ENCODE measurements around the gene PTPRK.

PTPRK gene

DNA sequence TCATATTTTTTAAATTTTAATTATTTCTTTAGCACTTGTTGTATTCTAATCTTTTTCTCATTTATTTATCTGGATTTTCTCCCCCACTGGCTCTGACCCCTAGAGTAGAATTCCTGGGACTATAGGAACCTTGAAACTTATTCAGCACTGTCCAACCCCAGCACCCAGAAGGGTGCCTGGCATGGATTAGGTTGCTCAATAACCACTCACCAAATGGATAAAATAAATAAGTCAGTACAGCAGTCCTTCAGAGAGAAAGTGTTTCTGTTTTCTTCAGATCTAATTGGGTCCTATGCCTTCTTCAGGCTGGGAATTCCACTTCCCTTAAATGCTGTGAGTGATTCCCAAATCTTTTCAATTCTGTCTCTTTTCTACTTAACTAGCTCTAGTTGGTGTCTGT lies 206.2 kb downstream of the PTPRK start:
- H3K4me3 Mint-ChIP-seq = no peak overlapping the region
- H3K4me1 Mint-ChIP-seq = no peaks in the 10 kb centered on the region
- H3K27ac Mint-ChIP-seq = no peak overlapping the region
- no peaks in the 10 kb centered on the region for H3K9me3 Mint-ChIP-seq
- TF ChIP-seq, protein P1, sequence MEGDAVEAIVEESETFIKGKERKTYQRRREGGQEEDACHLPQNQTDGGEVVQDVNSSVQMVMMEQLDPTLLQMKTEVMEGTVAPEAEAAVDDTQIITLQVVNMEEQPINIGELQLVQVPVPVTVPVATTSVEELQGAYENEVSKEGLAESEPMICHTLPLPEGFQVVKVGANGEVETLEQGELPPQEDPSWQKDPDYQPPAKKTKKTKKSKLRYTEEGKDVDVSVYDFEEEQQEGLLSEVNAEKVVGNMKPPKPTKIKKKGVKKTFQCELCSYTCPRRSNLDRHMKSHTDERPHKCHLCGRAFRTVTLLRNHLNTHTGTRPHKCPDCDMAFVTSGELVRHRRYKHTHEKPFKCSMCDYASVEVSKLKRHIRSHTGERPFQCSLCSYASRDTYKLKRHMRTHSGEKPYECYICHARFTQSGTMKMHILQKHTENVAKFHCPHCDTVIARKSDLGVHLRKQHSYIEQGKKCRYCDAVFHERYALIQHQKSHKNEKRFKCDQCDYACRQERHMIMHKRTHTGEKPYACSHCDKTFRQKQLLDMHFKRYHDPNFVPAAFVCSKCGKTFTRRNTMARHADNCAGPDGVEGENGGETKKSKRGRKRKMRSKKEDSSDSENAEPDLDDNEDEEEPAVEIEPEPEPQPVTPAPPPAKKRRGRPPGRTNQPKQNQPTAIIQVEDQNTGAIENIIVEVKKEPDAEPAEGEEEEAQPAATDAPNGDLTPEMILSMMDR (IDR thresholded peaks at IDR 0.05; ENCODE audit: unreplicated experiment in 3 of 3) = no peak
- H3K36me3 Mint-ChIP-seq (ENCODE audit: low read depth) = no peaks in the 10 kb centered on the region
- no peaks in the 10 kb centered on the region for H3K27me3 Mint-ChIP-seq (ENCODE audit: low read depth)

DNA sequence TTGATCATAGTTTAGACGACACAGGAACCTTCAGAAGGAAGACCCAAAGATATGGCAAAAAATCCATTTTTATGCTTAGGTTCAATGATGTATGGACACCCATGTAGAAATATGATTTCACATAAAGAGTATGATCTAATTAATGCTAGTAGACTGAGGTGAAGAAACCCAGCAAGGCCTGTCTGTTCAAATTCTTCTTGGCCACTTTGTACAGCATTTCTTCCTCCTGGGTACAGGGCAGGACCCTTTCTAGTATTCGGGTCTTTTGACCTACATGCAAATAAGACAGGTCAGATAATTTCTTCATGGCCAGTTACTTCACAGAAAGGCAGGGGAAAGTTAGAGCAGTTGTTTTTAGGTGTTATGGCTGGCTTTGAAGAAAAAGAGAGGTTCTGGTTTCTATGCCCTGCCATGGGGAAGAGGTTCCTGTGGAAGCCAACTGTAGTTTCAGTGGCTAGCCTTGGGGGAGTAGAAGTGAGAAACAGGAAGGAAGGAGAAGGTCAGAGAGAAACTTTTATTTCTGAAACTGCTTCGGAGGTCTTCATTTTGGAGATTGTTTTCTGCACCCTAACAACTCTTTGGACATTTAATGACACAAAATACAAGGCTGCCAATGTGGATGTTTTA lies 208.3 kb downstream of the PTPRK start:
- Mint-ChIP-seq H3K36me3 (ENCODE audit: low read depth) (no peaks in the 10 kb centered on the region), H3K9me3 (no peaks in the 10 kb centered on the region), H3K4me3 (no peak overlapping the region), H3K27ac (no peak overlapping the region), H3K27me3 (ENCODE audit: low read depth) (no peaks in the 10 kb centered on the region), H3K4me1 (no peaks in the 10 kb centered on the region)
- TF ChIP-seq, protein P1 (IDR thresholded peaks at IDR 0.05; ENCODE audit: unreplicated experiment in 3 of 3) = no peak

DNA sequence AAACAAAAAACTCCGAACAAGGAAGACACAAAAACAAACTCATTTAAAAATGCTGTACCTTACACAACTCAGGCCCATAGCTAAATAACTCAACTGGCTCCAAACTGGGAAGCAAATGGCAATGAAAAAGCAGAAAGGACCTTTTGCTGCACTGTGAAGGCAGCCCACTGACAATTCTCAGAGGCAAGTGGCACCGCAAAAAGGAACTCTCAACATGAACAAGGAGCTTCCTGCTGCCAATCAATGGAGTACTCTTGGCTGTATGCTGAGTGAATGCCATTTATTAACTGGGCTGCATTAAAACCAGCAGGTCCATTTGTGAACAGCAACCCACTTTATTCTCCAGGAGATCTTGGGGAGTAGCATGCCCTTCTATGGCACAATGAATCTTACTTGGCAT lies 209.9 kb downstream of the PTPRK start:
- Mint-ChIP-seq H3K27me3 (ENCODE audit: low read depth) (no peaks in the 10 kb centered on the region), H3K9me3 (no peaks in the 10 kb centered on the region), H3K36me3 (ENCODE audit: low read depth) (no peaks in the 10 kb centered on the region), H3K4me1 (no peaks in the 10 kb centered on the region), H3K27ac (no peak overlapping the region), H3K4me3 (no peak overlapping the region)
- TF ChIP-seq, protein P1 (IDR thresholded peaks at IDR 0.05; ENCODE audit: unreplicated experiment in 3 of 3) = no peak

DNA sequence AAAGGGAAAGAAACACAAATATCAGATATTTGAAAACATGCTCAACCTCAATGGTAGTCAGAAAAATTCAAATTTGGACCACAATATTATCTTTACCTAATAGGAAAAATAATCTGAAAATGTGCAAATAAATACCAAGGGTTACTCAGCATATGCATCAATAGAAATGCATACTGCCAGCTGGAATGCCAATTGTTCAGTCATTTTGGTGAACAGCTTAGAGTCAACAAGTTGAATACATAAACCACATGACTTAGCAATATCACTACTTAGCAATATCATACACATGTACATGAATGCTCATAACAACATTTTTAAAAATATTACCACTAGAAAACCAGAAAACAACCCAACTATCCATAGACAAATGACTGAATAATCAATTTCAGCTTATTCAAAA lies 212.7 kb downstream of the PTPRK start:
- TF ChIP-seq, protein P1 (IDR thresholded peaks at IDR 0.05; ENCODE audit: unreplicated experiment in 3 of 3) = no peak
- no peak overlapping the region for H3K27ac Mint-ChIP-seq
- H3K27me3 Mint-ChIP-seq (ENCODE audit: low read depth) = no peaks in the 10 kb centered on the region
- peaks cover 7% of the 10 kb centered on the region for H3K36me3 Mint-ChIP-seq (ENCODE audit: low read depth)
- peaks cover 5% of the 10 kb centered on the region for H3K9me3 Mint-ChIP-seq
- no peak overlapping the region for H3K4me3 Mint-ChIP-seq
- no peaks in the 10 kb centered on the region for H3K4me1 Mint-ChIP-seq

DNA sequence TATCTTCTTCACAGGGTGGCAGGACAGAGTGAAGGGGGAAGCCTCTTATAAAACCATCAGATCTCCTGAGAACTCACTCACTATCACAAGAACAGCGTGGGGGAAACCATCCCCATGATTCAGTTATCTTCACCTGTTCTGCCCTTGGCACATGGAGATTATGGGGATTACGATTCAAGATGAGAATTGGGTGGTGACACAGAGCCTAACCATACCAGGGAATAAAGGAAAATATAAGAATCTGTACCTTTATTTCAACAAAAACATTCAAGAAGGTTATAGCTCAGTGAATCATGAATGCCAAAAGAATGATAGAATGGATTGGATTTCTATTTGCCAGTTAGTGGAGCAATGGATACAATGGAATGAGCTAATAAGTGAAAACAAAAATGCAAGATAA lies 214.4 kb downstream of the PTPRK start:
- H3K27me3 Mint-ChIP-seq (ENCODE audit: low read depth) = no peaks in the 10 kb centered on the region
- TF ChIP-seq, protein P1 (IDR thresholded peaks at IDR 0.05; ENCODE audit: unreplicated experiment in 3 of 3) = no peak
- no peak overlapping the region for H3K27ac Mint-ChIP-seq

DNA sequence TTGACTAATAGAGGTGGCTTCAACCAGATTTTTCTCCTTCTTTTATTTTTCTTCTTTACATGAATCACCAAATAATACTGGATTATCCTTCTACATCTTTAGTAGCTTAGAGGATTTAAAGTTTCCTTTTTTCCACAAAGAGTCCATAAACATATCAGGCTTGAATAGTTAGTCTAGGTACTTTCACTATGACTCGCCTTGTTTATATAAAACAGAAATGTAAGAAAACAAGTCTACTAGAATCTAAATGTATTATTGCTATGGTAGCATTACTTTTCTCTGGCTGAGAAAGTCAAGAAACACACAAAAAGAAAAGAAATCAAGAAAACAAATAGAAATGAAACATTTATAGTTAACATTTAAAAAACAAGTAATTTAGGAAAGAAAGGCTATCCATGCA lies 215.2 kb downstream of the PTPRK start:
- H3K4me3 Mint-ChIP-seq = no peak overlapping the region
- no peaks in the 10 kb centered on the region for H3K27me3 Mint-ChIP-seq (ENCODE audit: low read depth)
- H3K27ac Mint-ChIP-seq = no peak overlapping the region
- peaks cover 15% of the 10 kb centered on the region for H3K36me3 Mint-ChIP-seq (ENCODE audit: low read depth)
- TF ChIP-seq, protein P1 (IDR thresholded peaks at IDR 0.05; ENCODE audit: unreplicated experiment in 3 of 3) = no peak
- peaks cover 11% of the 10 kb centered on the region for H3K9me3 Mint-ChIP-seq
- no peaks in the 10 kb centered on the region for H3K4me1 Mint-ChIP-seq

More for the DNA sequence above, 214.4 kb downstream of the PTPRK start:
- Mint-ChIP-seq H3K36me3 (ENCODE audit: low read depth) (peaks cover 11% of the 10 kb centered on the region), H3K9me3 (peaks cover 7% of the 10 kb centered on the region), H3K4me3 (no peak overlapping the region), H3K4me1 (no peaks in the 10 kb centered on the region)

Data from nephron (organoid).